ENCODE results near the gene ZDHHC9. TPM values are rescaled to one million over a fixed set of nuclear protein-coding genes. Genes with fewer than 3 reads are reported as not detected.

ZDHHC9 gene
- total RNA-seq, 2 donors from 2014 or later = 12.7 to 12.9 TPM

DNA sequence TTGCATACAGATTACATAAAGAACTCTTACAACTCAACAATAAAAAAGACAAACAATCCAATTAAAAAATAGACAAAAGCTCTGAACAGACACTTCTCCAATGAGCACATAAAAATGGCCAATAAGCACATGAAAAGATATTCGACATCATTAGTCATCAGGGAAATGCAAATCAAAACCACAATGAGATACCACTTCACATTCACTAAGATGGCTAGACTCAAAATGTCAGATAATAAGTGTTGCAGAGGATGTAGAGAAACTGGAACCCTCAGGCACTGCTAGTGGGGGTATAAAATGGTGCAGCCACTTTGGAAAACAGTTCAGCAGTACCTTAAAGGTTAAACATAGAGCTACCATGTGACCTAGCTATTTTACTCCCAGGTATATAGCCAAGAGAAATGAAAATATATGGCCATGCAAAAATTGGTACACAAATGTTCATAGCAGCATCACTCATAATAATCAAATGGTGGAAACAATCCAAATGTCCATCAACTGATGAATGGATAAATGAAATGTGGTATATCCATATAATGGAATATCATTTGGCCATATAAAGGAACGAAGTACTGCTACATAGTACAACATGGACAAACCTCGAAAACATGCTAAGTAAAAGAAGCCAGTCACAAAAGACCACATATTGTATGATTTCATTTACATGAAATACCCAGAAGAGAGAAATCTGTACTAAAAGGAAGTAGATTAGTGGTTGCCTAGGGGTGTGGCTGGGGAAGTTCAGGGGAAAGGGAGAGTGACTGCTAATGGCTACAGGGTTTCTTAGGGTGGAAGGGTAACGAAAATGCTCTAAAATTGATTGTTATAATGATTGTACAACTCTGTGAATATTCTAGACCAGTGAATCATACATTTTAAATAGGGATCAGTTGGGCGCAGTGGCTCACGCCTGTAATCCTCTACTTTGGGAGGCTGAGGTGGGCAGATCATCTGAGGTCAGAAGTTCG, 34.6 kb downstream of the ZDHHC9 start:
- H3K9me3 ChIP-seq = no peaks in the 10 kb centered on the region
- WGBS, 2 donors = 83 to 85% methylated on average over 7 of the region's 7 CpGs
- intact Hi-C loops (cut with DNase I) = no loop called here
- no peaks in the 10 kb centered on the region for H3K36me3 ChIP-seq (replicated peaks in 1 of 2; ENCODE audit: insufficient read depth in 1 of 2, low read depth in 2 of 2)
- H3K4me1 ChIP-seq = no peaks in the 10 kb centered on the region
- ATAC-seq (no peak), DNase-seq (no peak)
- H3K4me3 ChIP-seq = no peak overlapping the region
- no peak overlapping the region for H3K27ac ChIP-seq
- TF ChIP-seq POLR2A (IDR thresholded peaks at IDR 0.05) = no peak
- TF ChIP-seq, protein P1, sequence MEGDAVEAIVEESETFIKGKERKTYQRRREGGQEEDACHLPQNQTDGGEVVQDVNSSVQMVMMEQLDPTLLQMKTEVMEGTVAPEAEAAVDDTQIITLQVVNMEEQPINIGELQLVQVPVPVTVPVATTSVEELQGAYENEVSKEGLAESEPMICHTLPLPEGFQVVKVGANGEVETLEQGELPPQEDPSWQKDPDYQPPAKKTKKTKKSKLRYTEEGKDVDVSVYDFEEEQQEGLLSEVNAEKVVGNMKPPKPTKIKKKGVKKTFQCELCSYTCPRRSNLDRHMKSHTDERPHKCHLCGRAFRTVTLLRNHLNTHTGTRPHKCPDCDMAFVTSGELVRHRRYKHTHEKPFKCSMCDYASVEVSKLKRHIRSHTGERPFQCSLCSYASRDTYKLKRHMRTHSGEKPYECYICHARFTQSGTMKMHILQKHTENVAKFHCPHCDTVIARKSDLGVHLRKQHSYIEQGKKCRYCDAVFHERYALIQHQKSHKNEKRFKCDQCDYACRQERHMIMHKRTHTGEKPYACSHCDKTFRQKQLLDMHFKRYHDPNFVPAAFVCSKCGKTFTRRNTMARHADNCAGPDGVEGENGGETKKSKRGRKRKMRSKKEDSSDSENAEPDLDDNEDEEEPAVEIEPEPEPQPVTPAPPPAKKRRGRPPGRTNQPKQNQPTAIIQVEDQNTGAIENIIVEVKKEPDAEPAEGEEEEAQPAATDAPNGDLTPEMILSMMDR (IDR thresholded peaks at IDR 0.05) = no peak
- no peaks in the 10 kb centered on the region for H3K27me3 ChIP-seq

DNA sequence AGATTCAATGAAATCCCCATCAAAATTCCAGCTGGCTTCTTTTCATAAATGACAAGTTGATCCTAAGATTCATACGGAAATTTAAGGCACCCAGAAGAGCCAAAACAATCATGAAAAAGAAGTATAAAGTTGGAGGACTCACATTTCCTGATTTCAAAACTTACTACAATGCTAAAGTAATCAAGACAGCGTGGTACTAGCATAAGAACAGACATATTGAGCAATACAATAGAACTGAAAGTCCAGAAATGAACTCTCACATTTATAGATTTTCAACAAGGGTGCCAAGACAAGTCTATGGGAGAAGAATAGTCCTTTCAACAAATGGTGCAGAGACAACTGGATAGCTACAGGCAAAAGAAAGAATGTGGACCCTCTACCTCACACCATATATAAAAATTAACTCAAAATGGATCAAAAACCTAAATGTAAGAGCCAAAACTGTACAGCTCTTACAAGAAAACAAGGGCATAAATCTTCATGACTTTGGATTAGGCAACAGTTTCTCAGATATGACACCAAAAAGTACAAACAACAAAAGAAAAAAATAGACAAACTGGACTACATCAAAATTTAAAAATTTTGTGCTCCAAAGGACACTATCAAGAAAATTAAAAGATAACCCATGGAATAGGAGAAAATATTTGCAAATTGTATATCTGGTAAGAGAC, 35.4 kb downstream of the ZDHHC9 start:
- WGBS, 2 donors = 76 to 78% methylated on average over 2 of the region's 2 CpGs
- Histone ChIP-seq H3K27me3 (no peaks in the 10 kb centered on the region), H3K27ac (no peak overlapping the region), H3K4me1 (no peaks in the 10 kb centered on the region), H3K36me3 (replicated peaks in 1 of 2; ENCODE audit: insufficient read depth in 1 of 2, low read depth in 2 of 2) (no peaks in the 10 kb centered on the region), H3K9me3 (no peaks in the 10 kb centered on the region), H3K4me3 (no peak overlapping the region)
- TF ChIP-seq POLR2A (IDR thresholded peaks at IDR 0.05) = no peak
- TF ChIP-seq, protein P1 (IDR thresholded peaks at IDR 0.05) = no peak
- intact Hi-C loops (cut with DNase I) = no loop called here
- no peak for ATAC-seq
- no peak for DNase-seq

DNA sequence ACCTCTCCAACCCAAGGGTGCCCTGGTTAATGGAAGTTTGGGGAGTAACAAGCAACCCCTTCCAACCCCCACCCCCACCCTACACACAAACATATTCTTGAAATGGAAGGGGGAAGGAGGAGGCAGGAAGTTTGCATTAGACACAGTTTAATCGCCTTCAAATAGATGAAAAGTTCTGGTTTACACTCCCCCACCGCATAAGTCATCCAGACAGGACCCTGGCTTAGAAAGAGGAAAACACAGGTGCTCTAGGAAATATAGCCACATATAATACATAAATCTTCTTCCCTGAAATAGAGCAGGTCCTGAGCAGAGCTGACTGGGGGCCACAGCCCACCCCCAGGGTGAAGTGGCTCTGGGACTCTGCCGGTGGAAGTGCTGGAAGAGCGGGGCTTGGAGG, 38.9 kb downstream of the ZDHHC9 start:
- Histone ChIP-seq H3K9me3 (no peaks in the 10 kb centered on the region), H3K27me3 (no peaks in the 10 kb centered on the region), H3K27ac (no peak overlapping the region), H3K4me3 (no peak overlapping the region), H3K4me1 (no peaks in the 10 kb centered on the region), H3K36me3 (replicated peaks in 1 of 2; ENCODE audit: insufficient read depth in 1 of 2, low read depth in 2 of 2) (no peaks in the 10 kb centered on the region)
- intact Hi-C loops (cut with DNase I) = no loop called here
- no peak for TF ChIP-seq POLR2A (IDR thresholded peaks at IDR 0.05)
- TF ChIP-seq, protein P1 (IDR thresholded peaks at IDR 0.05) = no peak
- 91 to 100% methylated on average over 2 to 3 of the region's 4 CpGs for WGBS, 2 donors
- DNase-seq (no peak), ATAC-seq (no peak)

DNA sequence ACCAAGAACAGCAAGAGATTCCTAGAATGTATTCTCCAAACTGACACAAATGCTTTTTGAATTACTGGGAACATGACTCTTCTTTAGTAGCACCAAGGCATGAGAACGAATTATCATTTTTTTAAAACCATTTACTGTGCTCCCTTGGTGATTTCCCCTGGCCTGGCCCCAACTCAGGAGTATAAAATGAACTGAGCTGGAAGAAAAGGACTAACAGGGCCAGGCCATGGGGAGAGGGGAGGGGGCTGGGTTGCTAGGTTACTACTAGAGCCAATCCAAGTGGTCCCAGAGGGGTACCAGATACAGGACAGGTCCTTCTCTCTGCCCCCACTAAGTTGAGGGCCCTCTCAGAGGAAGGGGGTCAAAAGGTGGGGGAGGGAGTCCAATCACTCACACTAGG, 40.8 kb downstream of the ZDHHC9 start:
- H3K27me3 ChIP-seq = no peaks in the 10 kb centered on the region
- no peaks in the 10 kb centered on the region for H3K4me1 ChIP-seq
- H3K4me3 ChIP-seq = no peak overlapping the region
- WGBS, 2 donors = 53 to 71% methylated on average over 1 of the region's 1 CpG
- no peaks in the 10 kb centered on the region for H3K9me3 ChIP-seq
- no peak overlapping the region for H3K27ac ChIP-seq
- H3K36me3 ChIP-seq (replicated peaks in 1 of 2; ENCODE audit: insufficient read depth in 1 of 2, low read depth in 2 of 2) = no peaks in the 10 kb centered on the region
- no peak for TF ChIP-seq POLR2A (IDR thresholded peaks at IDR 0.05)
- TF ChIP-seq, protein P1 (IDR thresholded peaks at IDR 0.05) = no peak
- intact Hi-C loops (cut with DNase I) = no loop called here
- DNase-seq (no peak), ATAC-seq (no peak)

Data from body of pancreas (tissue), 4 donors.